Measurements from ENCODE around the gene ATG7.

Gene ATG7

GRCh38 chr3:11543141-11543947 lies 271.1 kb downstream of the ATG7 start:
- no peak for DNase-seq

- no peak for DNase-seq
These were observed 271.8 kb downstream of the ATG7 start for GRCh38 chr3:11543948-11544387.

- no peak for DNase-seq
These were observed 272.4 kb downstream of the ATG7 start for GRCh38 chr3:11544412-11545181.

GRCh38 chr3:11545186-11545851 lies 273.1 kb downstream of the ATG7 start:
- DNase-seq: no peak

GRCh38 chr3:11546657-11547302 lies 274.6 kb downstream of the ATG7 start:
- no peak for DNase-seq

GRCh38 chr3:11547498-11547897 lies 275.3 kb downstream of the ATG7 start:
- DNase-seq: no peak

GRCh38 chr3:11548721-11549131 lies 276.5 kb downstream of the ATG7 start:
- no peak for DNase-seq

GRCh38 chr3:11549580-11550140 lies 277.5 kb downstream of the ATG7 start:
- no peak for DNase-seq

- no peak for DNase-seq
These were observed 278.8 kb downstream of the ATG7 start for GRCh38 chr3:11551036-11551435.

- no peak for DNase-seq
These were observed 280.4 kb downstream of the ATG7 start for GRCh38 chr3:11552289-11553264.

GRCh38 chr3:11553436-11554235 lies 281.4 kb downstream of the ATG7 start:
- no peak for DNase-seq

GRCh38 chr3:11554236-11554610 lies 282.0 kb downstream of the ATG7 start:
- no peak for DNase-seq

- no peak for DNase-seq
These were observed 282.5 kb downstream of the ATG7 start for GRCh38 chr3:11554666-11555065.

GRCh38 chr3:11555211-11555782 lies 283.1 kb downstream of the ATG7 start:
- DNase-seq: no peak

GRCh38 chr3:11555881-11556633 lies 283.9 kb downstream of the ATG7 start:
- no peak for DNase-seq

- no peak for DNase-seq
These were observed 284.9 kb downstream of the ATG7 start for GRCh38 chr3:11556851-11557644.

- no peak for DNase-seq
These were observed 285.8 kb downstream of the ATG7 start for GRCh38 chr3:11558002-11558401.

GRCh38 chr3:11558411-11558903 lies 286.3 kb downstream of the ATG7 start:
- no peak for DNase-seq

Data from NCI-H510A (cell line).